Activated CD8-positive, alpha-beta T cell treated with anti-CD3 and anti-CD28 coated beads for 36 hours (primary cell): Measurements from ENCODE around the gene SFMBT1. TPM values are rescaled to one million over a fixed set of nuclear protein-coding genes. Genes with fewer than 3 reads are reported as not detected.
A peak's percentile ranks its signal among the peaks of the same experiment; 100 is the strongest.

Source experiments
- ATAC-seq: fragments of 200-7000 bp; cut with Tn5 transposase; one replicate; pipeline ENCODE4 v1.10.0; 2021; ENCODE audit warnings: mild to moderate bottlenecking, moderate library complexity
- CTCF ChIA-PET: fragments of 350-600 bp; sonication (Branson Sonifier 250); formaldehyde crosslinking; loops from one replicate; lab custom pipeline; 2021; ENCODE audit warnings: antibody characterized with exemption; lab: Charles Lee
- POLR2A ChIA-PET: fragments of 350-600 bp; sonication (Branson Sonifier 250); formaldehyde crosslinking; loops from one replicate; lab custom pipeline; 2021; ENCODE audit warnings: antibody characterized with exemption; lab: Charles Lee
- DNase-seq: peaks from one replicate; pipeline ENCODE4 v3.0.0-alpha.2; 2020
- H3K27ac Mint-ChIP-seq: one replicate; pipeline ENCODE4 v1.8.0; 2021; ENCODE audit warnings: mild to moderate bottlenecking, mixed read lengths
- H3K27me3 Mint-ChIP-seq: one replicate; pipeline ENCODE4 v1.8.0; 2021; ENCODE audit warnings: mixed read lengths
- H3K36me3 Mint-ChIP-seq: one replicate; pipeline ENCODE4 v1.8.0; 2021; ENCODE audit warnings: low read depth, mixed read lengths
- H3K4me1 Mint-ChIP-seq: one replicate; pipeline ENCODE4 v1.8.0; 2021; ENCODE audit warnings: low read depth, mixed read lengths
- H3K4me3 Mint-ChIP-seq: one replicate; pipeline ENCODE4 v1.8.0; 2021; ENCODE audit warnings: mild to moderate bottlenecking, moderate library complexity, mixed read lengths
- H3K9me3 Mint-ChIP-seq: one replicate; pipeline ENCODE4 v1.8.0; 2021; ENCODE audit warnings: mixed read lengths
- intact Hi-C: fragments of 100-400 bp; cut with micrococcal nuclease; formaldehyde crosslinking; loops from one replicate; pipeline ENCODE4 v1.10.0; 2022
- total RNA-seq, 2 experiments: library from RNA; stranded (reverse); gene quantifications; one replicate each; pipeline ENCODE4 v1.2.3, GENCODE V29; 2021
- TF ChIP-seq, protein P1 (sequence below): fragments of 200-600 bp; IDR thresholded peaks from one replicate; pipeline ENCODE4 v1.8.0; 2022; ENCODE audit warnings: antibody characterized with exemption, mild to moderate bottlenecking

Gene SFMBT1
- total RNA-seq, 2 experiments from 2014 or later, result 17.8 to 20.1 TPM

GRCh38 chr3:52897130-52898122, 148.4 kb downstream of the SFMBT1 start, which contains the start of gene STIMATE:
STIMATE (minus strand) TSS chr3:52897548; CDS start chr3:52897450, 98 bp downstream.
- peak; percentile 88 for DNase-seq
- intact Hi-C loops, result no loop called here
- H3K36me3 Mint-ChIP-seq, result peaks cover 5% of the 10 kb centered on the region
- H3K27ac Mint-ChIP-seq, result peak within 1 kb of the TSS; percentile 31
- ATAC-seq, result peak; percentile 92
- peak within 1 kb of the TSS; percentile 92 for H3K4me3 Mint-ChIP-seq
- TF ChIP-seq, protein P1, sequence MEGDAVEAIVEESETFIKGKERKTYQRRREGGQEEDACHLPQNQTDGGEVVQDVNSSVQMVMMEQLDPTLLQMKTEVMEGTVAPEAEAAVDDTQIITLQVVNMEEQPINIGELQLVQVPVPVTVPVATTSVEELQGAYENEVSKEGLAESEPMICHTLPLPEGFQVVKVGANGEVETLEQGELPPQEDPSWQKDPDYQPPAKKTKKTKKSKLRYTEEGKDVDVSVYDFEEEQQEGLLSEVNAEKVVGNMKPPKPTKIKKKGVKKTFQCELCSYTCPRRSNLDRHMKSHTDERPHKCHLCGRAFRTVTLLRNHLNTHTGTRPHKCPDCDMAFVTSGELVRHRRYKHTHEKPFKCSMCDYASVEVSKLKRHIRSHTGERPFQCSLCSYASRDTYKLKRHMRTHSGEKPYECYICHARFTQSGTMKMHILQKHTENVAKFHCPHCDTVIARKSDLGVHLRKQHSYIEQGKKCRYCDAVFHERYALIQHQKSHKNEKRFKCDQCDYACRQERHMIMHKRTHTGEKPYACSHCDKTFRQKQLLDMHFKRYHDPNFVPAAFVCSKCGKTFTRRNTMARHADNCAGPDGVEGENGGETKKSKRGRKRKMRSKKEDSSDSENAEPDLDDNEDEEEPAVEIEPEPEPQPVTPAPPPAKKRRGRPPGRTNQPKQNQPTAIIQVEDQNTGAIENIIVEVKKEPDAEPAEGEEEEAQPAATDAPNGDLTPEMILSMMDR, result no peak
- ChIA-PET CTCF (interaction anchor here (0.8 to 1.0 kb wide), 3 partner anchors 16 to 46 kb away, joined by 3 to 4 read pairs (median 3); no protein-coding TSS in a partner anchor), POLR2A (interaction anchor here (1.0 to 1.8 kb wide), 3 partner anchors 14 to 176 kb away, joined by 3 to 6 read pairs (median 3); no protein-coding TSS in a partner anchor)
- H3K9me3 Mint-ChIP-seq, result no peaks in the 10 kb centered on the region
- H3K4me1 Mint-ChIP-seq, result peaks cover 46% of the 10 kb centered on the region
- H3K27me3 Mint-ChIP-seq, result no peaks in the 10 kb centered on the region

DNA sequence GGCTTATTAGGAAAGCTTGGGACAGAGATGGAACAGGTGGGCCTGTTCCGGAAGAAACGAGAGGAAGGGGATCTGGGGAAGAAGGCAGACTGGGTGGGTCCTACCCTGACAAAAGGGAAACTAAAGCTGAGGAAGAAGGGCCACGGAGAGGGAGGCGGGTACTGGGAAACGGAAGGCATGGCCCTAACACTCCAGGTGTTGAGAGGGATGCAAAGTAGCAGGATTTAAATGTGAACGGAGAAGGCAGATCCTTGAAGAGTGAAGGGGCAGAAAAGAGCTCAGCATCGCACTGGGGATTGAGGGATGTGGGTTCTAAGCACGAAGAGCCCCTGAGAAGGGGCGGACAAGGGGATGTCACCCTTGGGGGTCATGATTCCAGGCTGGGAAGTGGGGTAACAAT, 149.3 kb downstream of the SFMBT1 start:
- intact Hi-C loops, result no loop called here
- peak overlapping the region; percentile 92 for H3K4me3 Mint-ChIP-seq
- H3K27me3 Mint-ChIP-seq, result no peaks in the 10 kb centered on the region
- CTCF ChIA-PET, result interaction anchor here (0.8 to 0.9 kb wide), 3 partner anchors 16 to 155 kb away, joined by 3 read pairs; no protein-coding TSS in a partner anchor
- DNase-seq (no peak), ATAC-seq (no peak)
- TF ChIP-seq, protein P1, result no peak
- H3K36me3 Mint-ChIP-seq, result peaks cover 5% of the 10 kb centered on the region
- H3K4me1 Mint-ChIP-seq, result peaks cover 54% of the 10 kb centered on the region
- H3K9me3 Mint-ChIP-seq, result no peaks in the 10 kb centered on the region
- POLR2A ChIA-PET, result interaction anchor here (1.0 to 1.8 kb wide), 3 partner anchors 14 to 177 kb away, joined by 3 to 6 read pairs (median 3); no protein-coding TSS in a partner anchor
- peak overlapping the region; percentile 31 for H3K27ac Mint-ChIP-seq

DNA sequence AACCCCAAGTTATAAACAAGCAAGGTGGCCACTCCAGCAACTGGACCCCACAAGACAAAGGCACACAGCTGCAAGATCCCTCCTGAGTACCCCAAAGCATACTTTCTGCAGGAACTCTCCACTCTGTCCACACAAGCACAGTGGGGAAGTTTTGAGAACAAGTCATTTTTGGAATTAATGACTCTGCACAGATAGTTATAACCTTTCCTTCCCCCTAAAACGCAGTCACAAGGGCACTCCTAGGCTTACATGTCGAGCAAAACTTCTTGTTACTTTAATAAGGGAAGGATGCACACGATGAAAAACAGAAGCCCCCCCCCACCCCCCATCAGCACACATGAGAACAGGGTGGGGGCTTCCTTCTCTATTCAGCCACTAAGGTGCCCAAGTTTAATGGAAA, 149.7 kb downstream of the SFMBT1 start:
- peaks cover 5% of the 10 kb centered on the region for H3K36me3 Mint-ChIP-seq
- peak overlapping the region; percentile 92 for H3K4me3 Mint-ChIP-seq
- POLR2A ChIA-PET, result interaction anchor here (1.0 to 1.8 kb wide), 2 partner anchors 13 to 177 kb away, joined by 3 to 6 read pairs; no protein-coding TSS in a partner anchor
- intact Hi-C loops, result no loop called here
- H3K27ac Mint-ChIP-seq, result peak overlapping the region; percentile 31
- TF ChIP-seq, protein P1, result no peak
- H3K4me1 Mint-ChIP-seq, result peaks cover 58% of the 10 kb centered on the region
- CTCF ChIA-PET, result interaction anchor here (0.8 to 0.9 kb wide), 2 partner anchors 15 to 154 kb away, joined by 3 read pairs; no protein-coding TSS in a partner anchor
- DNase-seq, result no peak
- no peaks in the 10 kb centered on the region for H3K9me3 Mint-ChIP-seq
- H3K27me3 Mint-ChIP-seq, result no peaks in the 10 kb centered on the region
- no peak for ATAC-seq

GRCh38 chr3:52895418-52895817, 150.5 kb downstream of the SFMBT1 start:
- Mint-ChIP-seq H3K4me3 (peak overlapping the region; percentile 92), H3K9me3 (no peaks in the 10 kb centered on the region), H3K27me3 (no peaks in the 10 kb centered on the region), H3K4me1 (peaks cover 66% of the 10 kb centered on the region), H3K36me3 (peaks cover 5% of the 10 kb centered on the region), H3K27ac (peak overlapping the region; percentile 46)
- ChIA-PET CTCF (interaction anchor here (3.4 kb wide), 1 partner anchor 40 kb away, joined by 18 read pairs; no protein-coding TSS in a partner anchor), POLR2A (interaction anchor here (1.2 kb wide), 2 partner anchors 10 to 151 kb away, joined by 3 read pairs; partner anchors contain the start of gene SFMBT1)
- ATAC-seq (no peak), DNase-seq (peak; percentile 47)
- TF ChIP-seq, protein P1, result no peak
- intact Hi-C loops, result no loop called here
